ENCODE measurements around the gene GPR155.

GPR155 gene, protein sequence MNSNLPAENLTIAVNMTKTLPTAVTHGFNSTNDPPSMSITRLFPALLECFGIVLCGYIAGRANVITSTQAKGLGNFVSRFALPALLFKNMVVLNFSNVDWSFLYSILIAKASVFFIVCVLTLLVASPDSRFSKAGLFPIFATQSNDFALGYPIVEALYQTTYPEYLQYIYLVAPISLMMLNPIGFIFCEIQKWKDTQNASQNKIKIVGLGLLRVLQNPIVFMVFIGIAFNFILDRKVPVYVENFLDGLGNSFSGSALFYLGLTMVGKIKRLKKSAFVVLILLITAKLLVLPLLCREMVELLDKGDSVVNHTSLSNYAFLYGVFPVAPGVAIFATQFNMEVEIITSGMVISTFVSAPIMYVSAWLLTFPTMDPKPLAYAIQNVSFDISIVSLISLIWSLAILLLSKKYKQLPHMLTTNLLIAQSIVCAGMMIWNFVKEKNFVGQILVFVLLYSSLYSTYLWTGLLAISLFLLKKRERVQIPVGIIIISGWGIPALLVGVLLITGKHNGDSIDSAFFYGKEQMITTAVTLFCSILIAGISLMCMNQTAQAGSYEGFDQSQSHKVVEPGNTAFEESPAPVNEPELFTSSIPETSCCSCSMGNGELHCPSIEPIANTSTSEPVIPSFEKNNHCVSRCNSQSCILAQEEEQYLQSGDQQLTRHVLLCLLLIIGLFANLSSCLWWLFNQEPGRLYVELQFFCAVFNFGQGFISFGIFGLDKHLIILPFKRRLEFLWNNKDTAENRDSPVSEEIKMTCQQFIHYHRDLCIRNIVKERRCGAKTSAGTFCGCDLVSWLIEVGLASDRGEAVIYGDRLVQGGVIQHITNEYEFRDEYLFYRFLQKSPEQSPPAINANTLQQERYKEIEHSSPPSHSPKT

DNA sequence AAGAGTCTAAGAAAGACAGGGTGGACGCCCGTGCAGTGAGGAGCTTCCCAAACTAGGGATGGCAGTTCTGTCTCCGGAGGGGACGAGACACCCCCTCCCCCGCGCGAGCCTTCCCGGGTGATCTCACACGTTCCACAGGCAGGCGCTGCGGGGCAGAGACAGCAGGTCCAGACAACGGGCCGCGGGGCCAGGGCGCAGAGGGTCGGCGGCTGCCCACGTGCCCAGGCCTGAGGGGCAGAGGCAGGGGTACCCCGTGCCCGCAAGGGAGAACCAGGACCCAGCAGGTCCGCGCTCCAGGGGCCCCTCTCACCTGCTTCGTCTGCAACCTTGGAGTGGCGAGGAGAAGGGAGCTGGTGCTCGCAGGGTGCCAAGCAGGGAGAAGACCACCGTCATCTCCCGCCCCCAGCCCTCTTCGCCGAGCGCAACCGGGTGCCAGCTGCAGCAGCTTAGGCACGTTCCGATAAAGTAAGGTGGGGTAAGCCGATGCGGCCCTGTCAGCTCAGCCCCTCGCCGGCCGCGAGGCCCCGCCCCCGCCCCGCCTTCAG is at the start of gene GPR155:
TSS of gene GPR155 (minus strand) at position 467 of the 545 bp plus-strand sequence. CDS start 5,073 bp downstream, outside the sequence.
- DNase-seq: peak; percentile 77

DNA sequence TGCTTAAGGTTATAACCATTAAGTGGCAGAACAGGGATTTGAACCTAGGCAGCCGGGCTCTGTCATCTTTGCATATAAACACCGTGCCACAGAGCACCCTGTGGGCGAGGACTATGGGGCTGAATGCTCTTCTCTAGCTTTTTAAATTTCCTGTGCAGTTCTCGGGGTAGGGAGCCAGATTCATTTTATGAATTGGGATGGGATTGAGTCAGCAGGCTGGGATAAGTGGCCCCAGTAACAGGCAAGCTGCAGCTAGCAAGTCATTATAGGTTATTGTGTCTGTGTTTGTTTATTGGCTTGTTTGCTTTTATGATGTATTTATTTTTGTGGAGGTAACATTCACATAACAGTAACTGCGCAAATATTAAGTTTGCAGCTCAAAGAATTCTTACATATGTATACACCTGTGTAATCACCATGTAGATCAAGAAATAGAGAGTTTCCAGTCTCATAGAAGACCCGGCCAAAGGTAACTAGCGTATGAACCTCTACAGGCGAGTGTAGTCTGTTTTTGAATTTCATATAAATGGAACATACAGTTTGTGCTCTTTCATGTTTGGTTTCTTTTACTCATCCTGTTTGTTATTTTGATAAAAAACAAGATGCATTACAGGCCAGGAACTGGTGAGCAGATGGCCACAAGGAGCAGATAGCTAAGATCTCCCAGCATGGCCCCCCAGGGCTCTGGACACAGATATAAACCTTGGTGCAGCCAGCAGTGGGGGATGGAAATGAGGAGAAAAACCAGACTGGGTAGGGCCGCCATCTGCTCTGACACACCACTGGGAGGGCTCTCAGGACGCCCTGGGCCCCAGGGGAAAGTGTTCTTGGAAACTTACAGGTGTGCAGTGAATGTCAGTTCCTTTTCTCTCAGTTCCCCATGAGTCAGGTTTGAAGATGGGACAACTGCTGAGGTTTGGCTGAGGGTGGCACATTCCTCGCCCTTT is 49.2 kb upstream of the GPR155 start:
- no peak for DNase-seq

DNA sequence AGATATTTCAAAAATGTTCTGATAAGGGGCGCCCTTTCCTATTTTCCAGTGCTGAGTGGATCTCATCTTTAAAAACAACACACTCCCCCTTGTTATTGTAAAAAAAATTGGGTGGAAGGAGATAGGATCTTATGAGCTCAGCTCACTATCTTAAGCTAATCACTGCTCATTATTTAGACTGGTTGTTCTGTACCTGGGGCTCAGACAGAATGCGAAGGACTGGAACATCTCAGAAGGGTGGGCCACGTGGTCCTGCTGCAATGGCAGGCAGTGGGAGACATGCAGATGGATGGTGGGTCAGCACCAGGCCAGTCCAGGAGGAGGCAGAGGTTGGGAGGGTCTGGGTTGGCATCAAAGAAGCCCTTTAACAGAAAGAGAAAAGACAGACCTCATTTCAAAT is 48.3 kb upstream of the GPR155 start:
- no peak for DNase-seq

DNA sequence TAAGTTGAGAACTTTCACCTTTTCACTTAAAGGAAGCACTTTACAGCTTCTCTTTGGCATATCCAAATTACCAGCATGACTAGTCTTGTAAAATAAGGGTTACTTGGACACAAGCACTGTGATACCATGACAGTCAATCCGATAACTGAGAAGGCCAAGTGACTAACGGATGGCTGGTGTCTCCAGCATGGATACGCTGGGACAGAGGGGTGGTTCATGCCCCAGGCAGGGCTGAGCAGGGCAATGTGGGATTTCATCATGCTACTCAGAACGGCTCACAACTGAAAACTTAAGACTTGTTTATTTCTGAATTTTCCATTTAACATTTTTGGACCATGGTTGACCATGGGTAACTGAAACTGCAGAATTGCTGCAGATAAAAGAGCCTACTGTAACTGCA is 43.1 kb upstream of the GPR155 start:
- no peak for DNase-seq

DNA sequence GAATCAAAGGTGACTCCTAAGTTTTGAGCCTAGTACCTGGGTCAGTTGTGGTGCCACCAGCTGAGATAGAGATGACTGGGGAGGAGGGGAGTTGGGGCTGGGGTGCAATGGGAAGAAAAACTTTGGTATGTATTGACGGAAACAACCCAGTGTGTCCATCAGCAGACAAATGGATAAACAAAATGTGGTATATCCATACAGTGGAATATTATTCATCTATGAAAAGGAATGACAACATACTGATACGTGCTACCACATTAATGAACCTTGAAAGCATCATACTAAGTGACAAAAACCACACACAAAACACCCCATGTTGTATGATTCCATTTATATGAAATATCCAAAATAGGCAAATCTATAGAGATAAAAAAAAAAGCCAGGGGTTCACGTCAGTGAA is 41.1 kb upstream of the GPR155 start:
- no peak for DNase-seq

DNA sequence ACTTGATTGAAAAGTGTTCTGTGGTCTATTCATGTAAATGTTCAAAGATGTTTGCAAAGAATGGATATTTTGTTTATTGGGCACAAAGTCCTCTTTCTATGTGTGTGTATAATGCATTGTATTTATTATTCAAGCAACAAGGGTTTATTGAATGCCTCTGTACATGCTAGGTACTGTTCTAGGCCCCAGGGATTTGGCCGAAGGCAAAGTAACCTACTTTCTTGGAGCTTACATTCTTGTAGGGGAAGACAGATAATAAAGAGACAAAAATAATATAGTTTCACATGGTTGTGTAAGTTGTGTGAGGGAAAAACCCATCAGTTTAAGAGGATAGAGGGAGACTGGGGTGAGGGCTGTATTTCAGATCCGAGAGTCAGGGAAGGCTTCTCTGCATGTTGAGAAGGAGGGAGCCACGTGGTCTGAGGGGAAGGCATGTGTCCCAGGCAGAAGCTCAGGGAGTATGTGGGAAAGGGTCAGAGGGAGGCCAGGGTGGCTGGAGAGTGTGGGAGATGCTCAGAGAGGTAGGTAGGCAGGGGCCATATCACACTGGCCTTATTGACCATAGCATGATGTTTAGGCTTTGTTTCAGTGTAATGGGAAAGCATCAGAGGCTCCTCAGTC is 40.4 kb upstream of the GPR155 start:
- no peak for DNase-seq

DNA sequence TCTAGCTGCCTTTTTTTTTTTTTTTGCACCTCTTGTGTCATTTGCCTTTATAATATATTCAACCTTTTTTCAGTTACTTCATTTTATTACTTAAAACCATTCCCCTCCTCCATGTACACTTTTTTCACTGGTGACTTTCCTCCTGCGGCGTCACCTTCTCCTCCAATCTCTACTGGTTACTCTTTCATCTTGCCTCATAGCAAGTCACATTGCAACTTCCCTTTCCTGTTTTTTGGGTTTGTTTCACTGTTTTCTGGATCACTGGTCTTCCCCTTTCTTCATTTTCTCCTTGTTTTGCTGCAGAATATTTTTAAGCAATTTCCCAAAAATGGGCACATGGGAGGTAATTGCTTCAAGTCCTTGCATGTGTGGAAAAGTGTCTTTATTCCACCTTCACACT is 37.7 kb upstream of the GPR155 start:
- no peak for DNase-seq

DNA sequence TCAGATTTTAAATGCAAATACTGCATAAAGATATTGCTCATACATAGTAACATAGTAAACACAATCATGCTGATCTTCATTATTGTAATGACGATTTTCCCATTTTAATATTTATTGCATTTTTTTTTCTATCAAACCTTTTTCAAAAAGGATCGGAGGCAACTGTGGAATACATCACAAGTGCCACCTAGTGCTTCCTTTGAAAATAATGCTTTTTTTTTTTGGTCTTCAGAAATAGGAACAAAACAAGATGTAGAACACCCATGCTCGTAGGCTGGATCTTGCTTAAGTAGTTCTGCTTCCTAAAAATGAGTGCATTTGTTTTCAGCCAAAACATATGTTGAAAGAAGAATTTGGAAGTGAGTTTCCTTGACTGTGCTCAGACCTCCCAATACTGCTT is 35.7 kb upstream of the GPR155 start:
- no peak for DNase-seq

DNA sequence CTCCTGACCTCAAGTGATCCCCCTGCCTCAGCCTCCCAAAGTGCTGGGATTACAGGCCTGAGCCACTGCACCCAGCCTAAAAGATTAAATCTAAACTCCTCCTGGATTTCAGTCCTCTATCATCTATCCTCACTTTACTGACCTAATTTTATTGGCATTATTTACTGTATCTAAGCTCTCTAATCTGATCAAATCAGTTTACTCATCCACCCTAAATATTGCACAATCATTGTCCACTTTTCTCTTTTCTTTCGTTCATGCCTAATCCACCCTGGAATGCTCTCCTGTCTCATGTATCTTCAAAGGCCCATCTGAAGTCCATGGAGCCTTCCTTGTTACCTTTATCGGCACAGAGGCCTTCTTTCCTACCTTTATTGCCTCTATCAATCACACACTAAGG is 31.6 kb upstream of the GPR155 start:
- DNase-seq: no peak

DNA sequence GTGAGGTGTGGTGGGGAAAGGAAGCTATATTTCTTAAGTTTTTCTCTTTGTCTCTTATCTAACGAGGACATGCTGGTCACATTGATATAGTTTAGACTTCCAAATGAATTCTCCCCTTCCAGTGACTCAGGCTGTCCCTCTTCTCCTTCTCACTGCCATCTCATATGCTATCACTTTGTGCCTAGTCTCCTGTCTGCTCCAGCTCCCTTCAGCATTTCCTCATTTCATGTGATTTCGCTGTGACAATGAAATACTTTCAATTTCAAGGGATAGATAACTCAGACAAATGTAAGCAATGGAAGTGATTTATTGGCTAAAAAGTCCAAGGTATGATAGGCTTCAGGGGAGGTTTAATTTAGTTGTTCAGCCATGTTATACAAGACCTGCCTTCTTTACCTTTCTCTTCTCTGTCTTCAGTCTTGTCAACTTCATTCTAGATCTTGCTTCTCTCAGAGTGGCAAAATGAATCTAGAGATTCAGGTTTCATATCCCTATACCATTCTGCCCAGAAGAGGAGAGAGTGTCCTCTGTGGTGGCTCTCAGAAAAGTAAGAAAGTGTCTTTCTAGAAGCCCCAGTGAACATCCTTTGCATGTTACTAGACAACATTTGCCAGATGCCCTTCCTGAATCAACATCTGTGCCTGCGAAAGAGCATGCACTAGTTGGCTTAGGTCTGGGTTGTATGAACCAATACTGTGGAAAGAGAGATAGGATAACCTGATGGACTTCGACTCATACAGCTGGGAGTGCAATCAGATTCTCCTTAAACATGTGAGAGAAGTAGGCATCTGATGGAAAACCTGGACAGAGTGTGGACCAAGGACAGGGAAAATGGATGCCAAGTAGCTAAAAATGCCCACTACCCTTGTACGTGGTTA is 29.9 kb upstream of the GPR155 start:
- no peak for DNase-seq

DNA sequence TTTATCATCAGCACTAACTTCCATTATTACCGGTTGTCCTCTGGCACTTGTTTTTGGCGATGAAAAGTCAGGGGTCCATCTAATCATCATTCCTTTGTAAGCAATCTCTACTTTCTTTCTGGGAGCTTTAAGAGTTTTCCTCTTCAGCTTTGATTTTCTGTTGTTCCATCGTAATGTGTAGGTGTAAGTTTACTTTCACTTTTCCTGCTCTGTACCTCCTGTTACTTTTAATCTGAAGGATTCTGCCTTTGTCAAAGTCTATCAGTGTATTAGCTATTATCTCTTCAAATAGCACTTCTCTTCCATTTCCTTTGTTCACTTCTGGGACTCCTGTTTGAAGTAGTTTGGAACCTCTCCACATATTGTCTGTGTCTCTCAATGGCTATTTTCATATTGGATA is 25.5 kb upstream of the GPR155 start:
- no peak for DNase-seq

DNA sequence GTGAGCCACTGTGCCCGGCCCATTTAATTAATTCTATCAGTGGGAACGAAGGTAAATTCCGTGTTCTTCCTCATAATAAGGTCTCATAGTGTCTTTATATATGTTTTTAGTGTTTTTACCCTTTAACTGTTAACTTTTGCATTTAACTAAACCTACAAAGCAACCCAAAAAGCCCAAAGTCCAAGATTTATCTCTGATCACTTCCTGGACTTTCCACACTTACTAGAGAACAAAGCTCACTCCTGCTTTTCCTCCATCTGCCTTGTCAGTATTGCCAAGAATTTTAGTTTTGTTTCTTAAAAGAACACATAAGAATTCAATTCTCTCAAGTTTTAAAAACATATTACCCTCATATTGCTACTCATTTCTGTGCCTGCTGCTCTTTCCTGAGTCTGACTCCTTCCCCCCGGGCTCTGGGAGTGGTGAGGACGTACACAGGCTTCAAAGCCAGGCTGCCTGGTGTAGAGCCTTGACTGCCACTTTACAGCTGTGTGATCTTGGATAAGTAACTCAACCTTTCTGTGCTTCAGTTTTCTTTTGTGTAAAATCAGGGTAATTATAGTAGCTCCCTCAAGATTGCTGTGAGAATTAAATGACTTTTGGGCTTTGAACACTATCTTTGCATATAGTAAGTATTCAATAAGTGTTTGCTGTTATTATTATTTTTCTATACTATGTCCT is 24.9 kb upstream of the GPR155 start:
- DNase-seq: no peak

DNA sequence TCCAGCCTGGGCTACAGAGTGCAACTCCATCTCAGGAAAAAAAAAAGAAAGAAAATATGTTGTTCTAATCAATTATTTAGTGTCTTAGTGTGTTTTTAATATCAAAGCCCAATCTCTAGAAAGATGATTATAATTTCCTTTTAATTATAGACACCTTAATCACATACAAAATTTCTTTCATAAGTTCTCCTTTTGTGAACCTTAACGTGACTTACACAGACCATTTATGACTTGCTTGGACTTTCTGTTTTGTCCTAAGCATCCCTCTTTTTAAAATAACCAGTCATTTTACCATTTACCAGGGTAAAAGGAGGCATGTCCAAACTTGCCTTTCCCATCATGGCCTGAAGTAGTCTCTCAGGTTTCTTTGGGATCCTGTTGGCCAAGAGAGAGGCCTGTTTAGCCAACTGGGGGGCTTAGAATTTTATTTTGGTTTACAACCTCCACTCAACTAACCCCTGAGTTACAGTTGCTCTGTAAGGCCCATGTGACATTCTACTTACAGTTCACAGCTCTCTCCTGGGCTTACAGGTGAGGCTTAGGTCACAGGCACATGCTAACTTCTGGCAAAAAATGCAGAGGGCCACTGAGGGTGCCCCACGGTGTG is 23.9 kb upstream of the GPR155 start:
- DNase-seq: no peak

DNA sequence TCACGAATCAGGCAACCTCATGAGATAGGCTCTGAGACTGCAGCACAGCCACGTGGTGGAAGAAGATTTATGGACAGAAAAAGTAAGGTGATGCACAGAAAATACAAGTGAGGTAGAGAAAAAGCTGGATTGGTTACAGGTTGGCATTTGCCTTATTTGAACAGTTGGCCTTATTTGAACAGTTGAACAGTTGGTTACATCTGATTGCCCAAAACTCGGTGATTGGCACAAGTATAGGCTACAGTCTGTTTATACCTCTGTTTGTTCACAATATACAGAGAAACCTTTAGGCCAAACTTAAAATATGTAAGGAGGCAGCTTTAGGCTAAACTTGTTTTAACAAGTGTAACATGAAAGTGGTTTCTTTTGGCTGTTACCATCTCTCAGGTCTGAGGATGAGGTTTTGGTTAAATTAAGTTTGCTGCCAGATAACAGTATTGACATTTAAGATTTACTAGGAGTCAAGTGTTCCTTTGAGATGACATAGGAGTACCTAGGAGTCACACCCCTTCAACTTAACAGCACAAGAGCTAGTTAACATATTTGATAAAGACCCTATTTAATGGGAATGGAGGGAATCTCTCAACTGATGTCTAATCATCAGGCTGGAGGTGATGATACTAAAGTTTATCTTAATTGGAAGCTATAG is 16.5 kb upstream of the GPR155 start:
- no peak for DNase-seq

DNA sequence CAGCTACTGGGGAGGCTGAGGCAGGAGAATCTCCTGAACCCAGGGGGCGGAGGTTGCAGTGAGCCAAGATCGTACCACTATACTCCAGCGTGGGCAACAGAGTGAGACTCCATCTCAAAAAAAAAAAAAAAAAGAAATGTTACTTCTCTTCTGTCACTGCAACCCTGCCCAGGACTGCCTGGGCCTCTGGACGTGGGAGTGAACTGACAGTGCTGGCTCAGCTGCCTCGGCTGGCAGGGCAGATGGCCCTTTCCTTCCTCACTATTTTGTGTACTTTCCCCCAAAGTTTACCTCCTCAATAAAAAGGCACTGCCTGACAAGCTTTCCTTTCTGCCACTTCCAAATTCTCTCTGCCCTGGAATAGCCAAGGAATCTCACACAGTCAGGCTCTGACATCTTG is 12.5 kb upstream of the GPR155 start:
- DNase-seq: no peak

DNA sequence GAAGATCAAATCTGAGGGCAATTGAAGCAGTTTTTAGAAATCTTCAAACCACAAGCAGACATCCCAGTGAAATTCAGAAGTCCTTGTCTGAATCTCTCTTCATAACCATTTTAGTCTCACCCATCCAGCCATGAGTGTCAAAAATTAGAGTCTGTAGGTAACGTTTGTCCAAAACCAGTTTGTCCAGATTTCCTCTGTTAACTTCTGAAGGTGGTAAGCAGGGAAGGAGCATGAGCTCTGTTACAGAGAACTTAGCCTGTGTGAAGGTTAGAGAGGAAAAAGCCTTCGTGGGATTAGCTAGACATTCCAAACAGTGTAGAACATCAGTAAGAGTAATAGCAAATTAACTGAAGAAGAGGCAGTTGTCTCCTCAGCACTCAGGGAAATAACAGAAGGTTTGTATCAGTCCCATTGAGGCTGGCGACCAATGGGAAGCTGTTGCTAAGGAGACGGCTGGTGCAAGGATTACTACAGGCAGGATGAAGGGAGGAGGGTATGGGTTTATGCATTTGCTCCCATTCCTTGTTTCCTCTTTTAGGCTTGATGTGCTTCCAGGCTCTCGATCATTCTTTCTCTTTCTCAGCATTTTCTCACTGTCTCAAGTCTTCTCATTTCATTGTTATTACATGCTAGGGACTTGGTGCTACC is 8.7 kb upstream of the GPR155 start:
- DNase-seq: no peak

DNA sequence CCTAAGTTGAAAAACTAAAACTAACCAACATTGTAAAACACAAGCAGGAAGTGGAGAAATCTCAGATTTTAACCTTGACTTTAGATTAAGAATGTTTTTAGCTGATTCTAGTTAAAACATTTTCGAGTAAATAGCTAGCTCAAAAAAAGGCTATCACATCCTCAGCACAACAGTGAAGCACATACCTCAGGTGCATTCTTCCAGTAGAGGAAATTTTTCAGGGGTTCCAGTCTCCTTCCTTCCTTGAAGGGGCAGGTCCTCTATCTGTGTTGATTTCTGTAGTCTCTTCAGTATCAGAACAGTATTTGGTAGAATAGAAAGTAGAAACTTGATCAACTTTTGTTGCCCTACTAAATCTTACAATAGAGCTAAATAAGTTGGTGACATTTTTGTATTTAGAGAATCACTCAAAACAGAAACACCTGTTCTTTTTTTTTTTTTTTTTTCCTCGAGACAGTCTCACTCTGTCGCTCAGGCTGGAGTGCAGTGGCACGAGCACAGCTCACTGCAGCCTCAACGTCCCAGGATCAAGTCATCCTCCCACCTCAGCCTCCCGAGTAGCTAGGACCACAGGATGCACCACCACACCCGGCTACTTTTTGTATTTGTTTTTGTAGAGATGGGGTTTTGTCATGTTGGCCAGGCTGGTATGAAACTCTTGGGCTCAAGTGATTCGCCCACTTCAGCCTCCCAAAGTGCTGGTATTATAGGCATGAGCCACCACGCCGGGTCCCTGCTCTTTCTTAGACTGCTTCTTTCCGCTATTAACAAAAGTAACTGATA is 6.9 kb upstream of the GPR155 start:
- DNase-seq: no peak

DNA sequence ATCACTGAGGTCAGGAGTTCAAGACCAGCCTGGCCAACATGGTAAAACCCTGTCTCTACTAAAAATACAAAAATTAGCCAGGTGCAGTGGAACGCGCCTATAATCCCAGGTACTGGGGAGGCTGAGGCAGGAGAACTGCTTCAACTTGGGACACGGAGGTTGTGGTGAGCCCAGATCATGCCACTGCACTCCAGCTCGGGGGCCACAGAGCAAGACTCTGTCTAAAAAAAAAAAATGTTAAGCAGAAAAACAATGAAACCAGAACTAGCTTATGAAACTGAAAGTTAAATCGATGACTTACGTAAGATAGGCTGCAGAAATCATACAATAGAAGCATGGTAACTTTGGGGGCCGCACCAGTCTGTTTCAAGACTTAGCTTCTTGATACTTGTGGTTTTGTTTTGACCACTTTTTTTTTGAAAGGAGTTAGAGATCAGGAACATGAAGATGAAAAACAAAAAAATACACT is 6.2 kb upstream of the GPR155 start:
- DNase-seq: no peak

Data from right hindlimb (tissue), 1 donor.